Mesenchymal stem cell (in vitro differentiated cells and primary cell): ENCODE measurements around the gene ENOSF1.

Experiments used
- DNase-seq: peaks from one replicate; pipeline ENCODE4 v3.0.0-alpha.2; 2013
- H2AFZ ChIP-seq: one replicate; pipeline ENCODE4 v1.6.1; 2013; ENCODE audit warnings: low read depth, mild to moderate bottlenecking, control low read depth, inconsistent platforms, low read length, moderate library complexity
- H2AK5ac ChIP-seq: 2 replicates; pipeline ENCODE4 v1.6.1; 2013; ENCODE audit warnings: low read length, moderate library complexity, mild to moderate bottlenecking, inconsistent platforms; ENCODE audit not compliant: severe bottlenecking
- H2BK120ac ChIP-seq: one replicate; pipeline ENCODE4 v1.6.1; 2013; ENCODE audit warnings: low read depth, mild to moderate bottlenecking, inconsistent platforms, low read length, moderate library complexity
- H2BK12ac ChIP-seq, 2 experiments: one replicate each; pipeline ENCODE4 v1.6.1; 2013; ENCODE audit warnings: inconsistent platforms in 2 of 2, low read length in 2 of 2, mild to moderate bottlenecking in 2 of 2, moderate library complexity in 2 of 2, control low read depth in 1 of 2
- H2BK15ac ChIP-seq: one replicate; pipeline ENCODE4 v1.6.1; 2013; ENCODE audit warnings: mild to moderate bottlenecking, low read depth, inconsistent platforms; ENCODE audit not compliant: poor library complexity, severe bottlenecking
- H2BK5ac ChIP-seq: 2 replicates; pipeline ENCODE4 v1.6.1; 2013; ENCODE audit warnings: low read depth, mild to moderate bottlenecking, low read length, control low read depth, inconsistent platforms; ENCODE audit not compliant: poor library complexity, severe bottlenecking
- H3K14ac ChIP-seq, 2 experiments: one replicate each; pipeline ENCODE4 v1.6.1; 2013; ENCODE audit warnings: inconsistent platforms in 2 of 2, low read length in 2 of 2, control low read depth in 1 of 2, mild to moderate bottlenecking in 1 of 2, moderate library complexity in 1 of 2
- H3K18ac ChIP-seq, 2 experiments: one replicate each; pipeline ENCODE4 v1.6.1; 2013; ENCODE audit warnings: inconsistent platforms in 2 of 2, low read length in 2 of 2, control low read depth in 1 of 2, low read depth in 1 of 2, mild to moderate bottlenecking in 1 of 2
- H3K23ac ChIP-seq, 2 experiments: one replicate each; pipeline ENCODE4 v1.6.1; 2013; ENCODE audit warnings: inconsistent platforms in 2 of 2, low read length in 2 of 2, mild to moderate bottlenecking in 2 of 2, moderate library complexity in 2 of 2, control low read depth in 1 of 2
- H3K27ac ChIP-seq: 2 replicates; pipeline ENCODE4 v1.5.1; 2013; ENCODE audit warnings: mild to moderate bottlenecking, moderate library complexity, low read length, control low read depth, inconsistent platforms; ENCODE audit not compliant: poor library complexity, severe bottlenecking
- H3K27me3 ChIP-seq, 2 experiments: 2 replicates each; pipeline versions ENCODE4 v1.6.1 to v1.7.0; 2013; ENCODE audit warnings: low read length in 2 of 2, mild to moderate bottlenecking in 2 of 2, moderate library complexity in 2 of 2, control low read depth in 1 of 2, inconsistent platforms in 1 of 2; ENCODE audit not compliant: control insufficient read depth in 1 of 2, insufficient read depth in 1 of 2
- H3K36me3 ChIP-seq, 2 experiments: 2 replicates each; pipeline versions ENCODE4 v1.6.1 to v1.7.0; 2013; ENCODE audit warnings: low read length in 2 of 2, control low read depth in 1 of 2, inconsistent platforms in 1 of 2, low read depth in 1 of 2, mild to moderate bottlenecking in 1 of 2; ENCODE audit not compliant: insufficient read depth in 2 of 2, control insufficient read depth in 1 of 2
- H3K4ac ChIP-seq, 2 experiments: one replicate each; pipeline ENCODE4 v1.6.1; 2013; ENCODE audit warnings: inconsistent platforms in 2 of 2, low read length in 2 of 2, mild to moderate bottlenecking in 2 of 2, moderate library complexity in 2 of 2, control low read depth in 1 of 2, low read depth in 1 of 2
- H3K4me1 ChIP-seq: 2 replicates; pipeline ENCODE4 v1.6.1; 2013; ENCODE audit warnings: low read depth, low read length, control low read depth; ENCODE audit not compliant: control insufficient read depth, insufficient read depth
- H3K4me2 ChIP-seq: 2 replicates; pipeline ENCODE4 v1.6.1; 2013; ENCODE audit warnings: low read length, mild to moderate bottlenecking, inconsistent platforms; ENCODE audit not compliant: poor library complexity, severe bottlenecking
- H3K4me3 ChIP-seq, 2 experiments: 2 replicates each; pipeline versions ENCODE4 v1.5.1 to v1.7.0; 2013; ENCODE audit warnings: low read length in 2 of 2, mild to moderate bottlenecking in 2 of 2, control low read depth in 1 of 2, low read depth in 1 of 2; ENCODE audit not compliant: insufficient read depth in 1 of 2
- H3K79me1 ChIP-seq: replicated peaks from 2 replicates; pipeline ENCODE4 v1.6.1; 2013; ENCODE audit warnings: mild to moderate bottlenecking, control low read depth, low read length, inconsistent platforms; ENCODE audit not compliant: poor library complexity, severe bottlenecking
- H3K9ac ChIP-seq: 2 replicates; pipeline ENCODE4 v1.7.0; 2013; ENCODE audit warnings: mild to moderate bottlenecking, low read length, moderate library complexity
- H3K9me3 ChIP-seq: 2 replicates; pipeline ENCODE4 v1.7.0; 2013; ENCODE audit warnings: mild to moderate bottlenecking, low read length; ENCODE audit not compliant: control insufficient read depth
- H4K8ac ChIP-seq: one replicate; pipeline ENCODE4 v1.6.1; 2013; ENCODE audit warnings: inconsistent platforms, mild to moderate bottlenecking, low read length, moderate library complexity
- H4K91ac ChIP-seq: one replicate; pipeline ENCODE4 v1.6.1; 2013; ENCODE audit warnings: mild to moderate bottlenecking, low read length, inconsistent platforms
- WGBS: methylation state at CpG from one replicate; pipeline ENCODE4 v1.1.7; 2013; ENCODE audit warnings: mixed read lengths; 5-methylcytosine and 5-hydroxymethylcytosine counted together

Gene ENOSF1

GRCh38 chr18:641224-641623, 71.2 kb downstream of the ENOSF1 start:
- Histone ChIP-seq H3K9me3 (no peaks in the 10 kb centered on the region), H3K9ac (no peak overlapping the region)

GRCh38 chr18:635171-635570, 77.3 kb downstream of the ENOSF1 start:
- Histone ChIP-seq H3K4me1 (peaks cover 3% of the 10 kb centered on the region), H2BK15ac (no peak overlapping the region), H3K4me2 (no peak overlapping the region), H2AK5ac (no peak overlapping the region), H2AFZ (no peak overlapping the region), H3K9ac (no peak overlapping the region), H4K8ac (no peak overlapping the region), H2BK120ac (no peak overlapping the region), H3K27me3 (no peaks in the 10 kb centered on the region), H4K91ac (no peak overlapping the region), H3K4ac (no peak overlapping the region), H3K79me1 (no peaks in the 10 kb centered on the region), H3K23ac (no peak overlapping the region), H3K9me3 (no peaks in the 10 kb centered on the region), H2BK5ac (no peak overlapping the region), H3K14ac (no peak overlapping the region), H3K18ac (no peak overlapping the region), H3K27ac (no peak overlapping the region), H2BK12ac (no peak overlapping the region), H3K4me3 (no peak overlapping the region), H3K36me3 (no peaks in the 10 kb centered on the region)
- 51% methylated on average over 7 of the region's 8 CpGs for WGBS
- no peak for DNase-seq

More at GRCh38 chr18:641224-641623, 71.2 kb downstream of the ENOSF1 start:
- Histone ChIP-seq H3K79me1 (no peaks in the 10 kb centered on the region), H2AFZ (no peak overlapping the region), H3K18ac (no peak overlapping the region), H3K36me3 (no peaks in the 10 kb centered on the region), H2BK120ac (no peak overlapping the region), H4K91ac (no peak overlapping the region), H3K14ac (no peak overlapping the region), H3K4me1 (peaks cover 1% of the 10 kb centered on the region), H4K8ac (no peak overlapping the region), H3K27me3 (no peaks in the 10 kb centered on the region), H3K27ac (no peak overlapping the region), H3K23ac (no peak overlapping the region), H3K4ac (no peak overlapping the region), H3K4me3 (no peak overlapping the region), H2AK5ac (no peak overlapping the region), H3K4me2 (no peak overlapping the region), H2BK12ac (no peak overlapping the region), H2BK15ac (no peak overlapping the region), H2BK5ac (no peak overlapping the region)
- DNase-seq, result no peak
- 90% methylated on average over 6 of the region's 6 CpGs for WGBS

GRCh38 chr18:634551-635045, 77.8 kb downstream of the ENOSF1 start:
- Histone ChIP-seq H2AFZ (no peak overlapping the region), H3K27me3 (no peaks in the 10 kb centered on the region), H3K18ac (no peak overlapping the region), H3K27ac (no peak overlapping the region), H3K9ac (no peak overlapping the region), H3K36me3 (no peaks in the 10 kb centered on the region), H3K4me3 (no peak overlapping the region), H3K4ac (no peak overlapping the region), H3K23ac (no peak overlapping the region), H2BK120ac (no peak overlapping the region), H4K8ac (no peak overlapping the region), H2BK12ac (no peak overlapping the region), H3K9me3 (no peaks in the 10 kb centered on the region), H3K79me1 (no peaks in the 10 kb centered on the region), H3K14ac (no peak overlapping the region), H3K4me1 (peaks cover 2% of the 10 kb centered on the region), H2AK5ac (no peak overlapping the region), H4K91ac (no peak overlapping the region), H3K4me2 (no peak overlapping the region), H2BK5ac (no peak overlapping the region), H2BK15ac (no peak overlapping the region)
- no CpG with 5 or more reads among the region's 2 CpGs for WGBS
- DNase-seq, result no peak

GRCh38 chr18:631560-631959, 80.9 kb downstream of the ENOSF1 start:
- no peak overlapping the region for H2BK15ac ChIP-seq
- no peak overlapping the region for H3K4me2 ChIP-seq
- no peaks in the 10 kb centered on the region for H3K27me3 ChIP-seq
- no peak overlapping the region for H3K4me3 ChIP-seq
- no peak overlapping the region for H3K23ac ChIP-seq
- H3K79me1 ChIP-seq, result no peaks in the 10 kb centered on the region
- H2AK5ac ChIP-seq, result no peak overlapping the region
- H3K4ac ChIP-seq, result no peak overlapping the region
- no peak overlapping the region for H3K9ac ChIP-seq
- no peak overlapping the region for H2AFZ ChIP-seq
- H4K91ac ChIP-seq, result no peak overlapping the region
- no peaks in the 10 kb centered on the region for H3K36me3 ChIP-seq
- H2BK120ac ChIP-seq, result no peak overlapping the region
- peaks cover 2% of the 10 kb centered on the region for H3K4me1 ChIP-seq
- no peak overlapping the region for H3K18ac ChIP-seq
- no peak overlapping the region for H4K8ac ChIP-seq
- H3K14ac ChIP-seq, result no peak overlapping the region
- no peaks in the 10 kb centered on the region for H3K9me3 ChIP-seq
- H3K27ac ChIP-seq, result no peak overlapping the region
- no peak overlapping the region for H2BK5ac ChIP-seq
- no peak overlapping the region for H2BK12ac ChIP-seq
- DNase-seq, result no peak
